ENCODE data around the gene DENND1A. TPM values are rescaled to one million over a fixed set of nuclear protein-coding genes. Genes with fewer than 3 reads are reported as not detected.

The DENND1A gene
- total and polyA plus RNA-seq, 2 experiments from 2014 or later: 13.1 to 28.7 TPM

- TF ChIP-seq ETS1 (IDR thresholded peaks at IDR 0.05): no peak
- TF ChIP-seq EZH2 (IDR thresholded peaks at IDR 0.05; ENCODE audit: low read depth, unreplicated experiment): no peak
Observed at GRCh38 chr9:123753669-123754258, 176.2 kb downstream of the DENND1A start (continued).

GRCh38 chr9:123753016-123753415 lies 176.9 kb downstream of the DENND1A start:
- no peak overlapping the region for H3K4me2 ChIP-seq
- no peaks in the 10 kb centered on the region for H3K27me3 ChIP-seq (ENCODE audit: insufficient read depth)
- peaks cover 10% of the 10 kb centered on the region for H3K4me1 ChIP-seq (ENCODE audit: insufficient read depth)
- no peaks in the 10 kb centered on the region for H3K36me3 ChIP-seq (ENCODE audit: insufficient read depth)
- no peak for ATAC-seq
- no peaks in the 10 kb centered on the region for H4K20me1 ChIP-seq (replicated peaks; ENCODE audit: insufficient read depth)
- no peak overlapping the region for H3K27ac ChIP-seq (ENCODE audit: low read depth)
- Mint-ChIP-seq H3K36me3 (ENCODE audit: low read depth) (no peaks in the 10 kb centered on the region), H3K9me3 (no peaks in the 10 kb centered on the region), H3K4me3 (no peak overlapping the region), H3K27me3 (ENCODE audit: insufficient read depth, low read depth, poor library complexity) (peaks cover 5% of the 10 kb centered on the region), H3K27ac (no peak overlapping the region), H3K4me1 (peaks cover 51% of the 10 kb centered on the region)
- no peak for DNase-seq (ENCODE audit: low spot score)
- H3K79me2 ChIP-seq (replicated peaks; ENCODE audit: insufficient read depth): no peaks in the 10 kb centered on the region
- H3F3A ChIP-seq (replicated peaks; ENCODE audit: low read depth): no peaks in the 10 kb centered on the region
- H3K4me3 ChIP-seq: no peak overlapping the region
- H2AFZ ChIP-seq: no peak overlapping the region
- no peaks in the 10 kb centered on the region for H3K9me2 ChIP-seq (ENCODE audit: insufficient read depth)
- no peak for TF ChIP-seq STAT1 (IDR thresholded peaks at IDR 0.05; ENCODE audit: unreplicated experiment)
- TF ChIP-seq EZH2 (IDR thresholded peaks at IDR 0.05; ENCODE audit: low read depth, unreplicated experiment): no peak
- no peak for TF ChIP-seq POLR2AphosphoS5 (IDR thresholded peaks at IDR 0.05; ENCODE audit: low read depth)
- TF ChIP-seq CREB1 (CRISPR knock-in tag; IDR thresholded peaks at IDR 0.05; ENCODE audit: low read depth): no peak
- TF ChIP-seq ZNF331 (CRISPR knock-in tag; IDR thresholded peaks at IDR 0.05; ENCODE audit: low read depth): no peak
- no peak for TF ChIP-seq ZNF462 (CRISPR knock-in tag; IDR thresholded peaks at IDR 0.05)
- TF ChIP-seq JUNB (IDR thresholded peaks at IDR 0.05; ENCODE audit: unreplicated experiment): no peak
- no peak for TF ChIP-seq NANOG (IDR thresholded peaks at IDR 0.05; ENCODE audit: borderline replicate concordance)
- TF ChIP-seq ETS1 (IDR thresholded peaks at IDR 0.05): no peak
- TF ChIP-seq CTCF (conservative IDR thresholded peaks at IDR 0.05; ENCODE audit: low read depth in 2 of 2): no peak
- TF ChIP-seq EZH2phosphoT487 (IDR thresholded peaks at IDR 0.05; ENCODE audit: unreplicated experiment): no peak
- no peak for TF ChIP-seq ZNF114 (CRISPR knock-in tag; IDR thresholded peaks at IDR 0.05)
